ENCODE data around the gene APOL6. TPM values are rescaled to one million over a fixed set of nuclear protein-coding genes. Genes with fewer than 3 reads are reported as not detected.
A peak's percentile ranks its signal among the peaks of the same experiment; 100 is the strongest.

The APOL6 gene
- total and polyA plus RNA-seq, 7 donors, result 0.87 to 9.5 (median 2.4) TPM

GRCh38 chr22:35629406-35630216 is 18.6 kb upstream of the APOL6 start:
- H3K4me1 ChIP-seq, result peaks cover 5% of the 10 kb centered on the region
- no peak overlapping the region for H3K4me3 ChIP-seq
- no peak for TF ChIP-seq CTCF (IDR thresholded peaks at IDR 0.05)
- H3K27me3 ChIP-seq (ENCODE audit: insufficient read depth in 3 of 3, low read length in 2 of 3), result no peaks in the 10 kb centered on the region
- peak overlapping the region; percentile 61 for H3K27ac ChIP-seq
- peak; percentile 29 to 58 (median 42) for ATAC-seq
- H3K36me3 ChIP-seq (ENCODE audit: insufficient read depth in 1 of 2, low read depth in 1 of 2), result no peaks in the 10 kb centered on the region
- WGBS, 3 donors, result 32 to 40% (median 37%) methylated on average over 8 to 9 of the region's 9 CpGs
- intact Hi-C loops (cut with DNase I), result loop anchor here (5.0 to 10.0 kb wide), 3 partner anchors 48 to 205 kb away; no protein-coding TSS in a partner anchor
- DNase-seq, result peak; percentile 76 to 78
- no peaks in the 10 kb centered on the region for H3K9me3 ChIP-seq

GRCh38 chr22:35630387-35630793 is 17.9 kb upstream of the APOL6 start:
- DNase-seq (no peak), ATAC-seq (no peak)
- Histone ChIP-seq H3K4me3 (no peak overlapping the region), H3K27me3 (ENCODE audit: insufficient read depth in 3 of 3, low read length in 2 of 3) (no peaks in the 10 kb centered on the region), H3K36me3 (ENCODE audit: insufficient read depth in 1 of 2, low read depth in 1 of 2) (no peaks in the 10 kb centered on the region), H3K27ac (no peak overlapping the region), H3K9me3 (no peaks in the 10 kb centered on the region), H3K4me1 (peaks cover 5% of the 10 kb centered on the region)
- TF ChIP-seq CTCF (IDR thresholded peaks at IDR 0.05), result no peak
- intact Hi-C loops (cut with DNase I), result loop anchor here in 1 of 2 donors (5.0 kb wide), 1 partner anchor 47 kb away; no protein-coding TSS in a partner anchor
- 75 to 90% (median 80%) methylated on average over 4 of the region's 4 CpGs for WGBS, 3 donors

GRCh38 chr22:35630891-35631290 is 17.4 kb upstream of the APOL6 start:
- WGBS, 3 donors, result 95 to 98% (median 97%) methylated on average over 9 of the region's 9 CpGs
- ATAC-seq (no peak), DNase-seq (no peak)
- intact Hi-C loops (cut with DNase I), result loop anchor here in 1 of 2 donors (5.0 kb wide), 1 partner anchor 46 kb away; no protein-coding TSS in a partner anchor
- TF ChIP-seq CTCF (IDR thresholded peaks at IDR 0.05), result no peak
- Histone ChIP-seq H3K4me1 (peaks cover 5% of the 10 kb centered on the region), H3K9me3 (no peaks in the 10 kb centered on the region), H3K27ac (no peak overlapping the region), H3K27me3 (ENCODE audit: insufficient read depth in 3 of 3, low read length in 2 of 3) (no peaks in the 10 kb centered on the region), H3K36me3 (ENCODE audit: insufficient read depth in 1 of 2, low read depth in 1 of 2) (no peaks in the 10 kb centered on the region), H3K4me3 (no peak overlapping the region)

- ATAC-seq (peak in 3 of 4 donors; percentile 46 to 55 (median 47)), DNase-seq (peak in 1 of 2 donors; percentile 53)
- Histone ChIP-seq H3K36me3 (ENCODE audit: insufficient read depth in 1 of 2, low read depth in 1 of 2) (no peaks in the 10 kb centered on the region), H3K4me1 (peaks cover 5% of the 10 kb centered on the region), H3K27ac (no peak overlapping the region), H3K9me3 (no peaks in the 10 kb centered on the region), H3K4me3 (no peak overlapping the region), H3K27me3 (ENCODE audit: insufficient read depth in 3 of 3, low read length in 2 of 3) (no peaks in the 10 kb centered on the region)
- intact Hi-C loops (cut with DNase I), result loop anchor here in 1 of 2 donors (5.0 kb wide), 1 partner anchor 46 kb away; no protein-coding TSS in a partner anchor
- WGBS, 3 donors, result 76 to 79% (median 76%) methylated on average over 5 of the region's 5 CpGs
- TF ChIP-seq CTCF (IDR thresholded peaks at IDR 0.05), result peak; percentile 34
Observed at GRCh38 chr22:35631597-35631996, 16.6 kb upstream of the APOL6 start.
